PC-3 (cell line): ENCODE data around the gene PRKACB. TPM values are rescaled to one million over a fixed set of nuclear protein-coding genes. Genes with fewer than 3 reads are reported as not detected.
A peak's percentile ranks its signal among the peaks of the same experiment; 100 is the strongest.

Experiments used
- ATAC-seq: fragments of 200-7000 bp; cut with Tn5 transposase; 2 replicates; pipeline ENCODE4 v1.9.1; 2020; ENCODE audit warnings: mild to moderate bottlenecking, moderate library complexity
- BruUV-seq: library from RNA; stranded (reverse); fragments of 400-500 nt; replicated peaks from 2 replicates; lab custom pipeline; 2021; lab: Mats Ljungman, UMichigan
- CTCF ChIA-PET: fragments of 300-600 bp; sonication (Branson Sonifier 250); formaldehyde crosslinking; loops from one replicate; lab custom pipeline; 2022; ENCODE audit warnings: antibody characterized with exemption; lab: Charles Lee
- POLR2A ChIA-PET: fragments of 300-600 bp; sonication (Branson Sonifier 250); formaldehyde crosslinking; loops from one replicate; lab custom pipeline; 2022; ENCODE audit warnings: antibody characterized with exemption; ENCODE audit not compliant: unreplicated experiment; lab: Charles Lee
- DNase-seq: peaks from one replicate; pipeline ENCODE4 v3.0.0-alpha.2; 2015
- H2AFZ ChIP-seq: fragments of 300-600 bp; sonication (generic); 2 replicates; pipeline ENCODE4 v1.6.0; 2016; ENCODE audit warnings: antibody characterized with exemption, low read length
- H3F3A ChIP-seq: fragments of 300-600 bp; sonication (generic); one replicate; pipeline ENCODE4 v1.6.0; 2017; ENCODE audit warnings: antibody characterized with exemption, low read length, control low read depth, mild to moderate bottlenecking; ENCODE audit not compliant: unreplicated experiment
- H3K27ac ChIP-seq: fragments of 300-600 bp; sonication (generic); 2 replicates; pipeline ENCODE4 v1.5.1; 2016; ENCODE audit warnings: mild to moderate bottlenecking, low read length
- H3K27me3 ChIP-seq: fragments of 300-600 bp; sonication (generic); 2 replicates; pipeline ENCODE4 v1.6.1; 2016; ENCODE audit warnings: low read length, mixed read lengths
- H3K36me3 ChIP-seq: fragments of 300-600 bp; sonication (generic); 2 replicates; pipeline ENCODE4 v1.6.1; 2016; ENCODE audit warnings: low read depth, mixed run types, low read length, mixed read lengths
- H3K4me1 ChIP-seq: fragments of 300-600 bp; sonication (generic); 2 replicates; pipeline ENCODE4 v1.5.1; 2016; ENCODE audit warnings: low read length; ENCODE audit not compliant: insufficient read depth
- H3K4me2 ChIP-seq: fragments of 300-600 bp; sonication (generic); 2 replicates; pipeline ENCODE4 v1.6.0; 2016; ENCODE audit warnings: low read length
- H3K4me3 ChIP-seq: fragments of 300-600 bp; sonication (generic); 2 replicates; pipeline ENCODE4 v1.5.1; 2016; ENCODE audit warnings: mild to moderate bottlenecking, low read length, mixed read lengths
- H3K79me2 ChIP-seq: fragments of 300-600 bp; sonication (generic); 2 replicates; pipeline ENCODE4 v1.6.1; 2017; ENCODE audit warnings: low read length, mixed read lengths
- H3K9ac ChIP-seq: fragments of 300-600 bp; sonication (generic); 2 replicates; pipeline ENCODE4 v1.6.0; 2016; ENCODE audit warnings: mild to moderate bottlenecking, low read length
- H3K9me2 ChIP-seq: fragments of 300-600 bp; sonication (generic); replicated peaks from 2 replicates; pipeline ENCODE4 v1.6.1; 2016; ENCODE audit warnings: mixed run types, low read length, mixed read lengths
- H3K9me3 ChIP-seq: fragments of 300-600 bp; sonication (generic); 2 replicates; pipeline ENCODE4 v1.6.1; 2016; ENCODE audit warnings: low read length, mixed read lengths
- H4K20me1 ChIP-seq: fragments of 300-600 bp; sonication (generic); 2 replicates; pipeline ENCODE4 v1.6.1; 2016; ENCODE audit warnings: low read length, mixed read lengths
- EZH2 ChIP-seq: fragments of 300-600 bp; sonication (generic); IDR thresholded peaks from one replicate; pipeline ENCODE4 v1.6.1; 2017; ENCODE audit warnings: antibody characterized with exemption, mild to moderate bottlenecking, low read length; ENCODE audit not compliant: unreplicated experiment
- EZH2phosphoT487 ChIP-seq: fragments of 300-600 bp; sonication (generic); IDR thresholded peaks from 2 replicates; pipeline ENCODE4 v1.6.1; 2018; ENCODE audit warnings: mild to moderate bottlenecking, antibody characterized with exemption, low read length, borderline replicate concordance
- intact Hi-C: fragments of 100-400 bp; cut with micrococcal nuclease; formaldehyde crosslinking; loops from 2 replicates; pipeline ENCODE4 v1.9.0; 2023
- total RNA-seq: library from RNA; depleted of rRNA; stranded (reverse); fragments of >200 nt; gene quantifications from 2 replicates; pipeline ENCODE4 v1.2.3, GENCODE V29; 2014
- TF ChIP-seq, protein P1 (sequence below): fragments of 300-600 bp; sonication (generic); conservative IDR thresholded peaks from 2 replicates; pipeline ENCODE4 v1.5.1; 2017; ENCODE audit warnings: antibody characterized with exemption, low read depth, mild to moderate bottlenecking, low read length

The PRKACB gene
- total RNA-seq, 1 experiment from 2014 or later = 7.8 TPM

DNA sequence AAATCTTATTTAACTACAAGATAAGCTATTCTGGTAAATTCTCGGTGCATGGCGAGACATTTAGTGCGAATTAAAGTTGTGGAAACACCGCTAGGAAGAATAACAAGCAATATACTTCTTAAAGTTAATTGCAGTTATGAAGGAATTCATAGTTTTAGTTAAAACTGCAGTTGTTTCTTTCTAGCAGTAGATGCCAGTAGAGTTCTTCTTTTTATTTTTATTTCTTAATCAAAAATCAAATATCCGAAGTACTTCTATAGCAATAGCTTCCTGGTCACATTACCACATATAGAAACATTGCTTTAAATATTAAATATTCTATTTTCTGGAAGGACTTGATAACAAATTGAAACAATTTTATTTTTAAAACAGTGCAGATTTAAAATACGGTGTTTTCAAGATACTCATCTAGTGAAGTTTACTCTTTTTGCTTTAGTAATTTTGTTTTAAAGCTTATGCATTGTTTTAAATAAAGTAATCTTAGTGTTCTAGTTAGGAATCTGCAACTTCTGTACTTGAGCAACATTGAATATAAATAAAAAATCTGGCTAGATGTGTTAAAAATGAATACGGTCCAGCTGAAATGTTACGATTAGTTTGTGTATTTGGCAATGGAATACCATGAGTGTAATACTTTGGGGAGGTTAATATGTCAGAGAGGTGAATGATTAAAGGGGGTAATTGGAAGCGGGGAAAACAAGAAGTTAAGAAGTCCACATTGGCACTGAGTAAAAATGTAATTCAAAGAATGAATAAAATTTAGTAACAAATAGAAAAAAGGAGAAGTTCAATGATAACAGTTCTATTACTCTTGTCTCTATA lies 2.7 kb upstream of the PRKACB start:
- no peaks in the 10 kb centered on the region for H3F3A ChIP-seq
- ATAC-seq = no peak
- ChIA-PET CTCF (interaction anchor here (0.6 to 1.2 kb wide), 3 partner anchors 240 to 292 kb away, joined by 3 to 4 read pairs (median 3); no protein-coding TSS in a partner anchor), POLR2A (no interaction called here)
- H3K36me3 ChIP-seq = no peaks in the 10 kb centered on the region
- no peaks in the 10 kb centered on the region for H3K79me2 ChIP-seq
- peak; percentile 60 for DNase-seq
- H4K20me1 ChIP-seq = no peaks in the 10 kb centered on the region
- no peak overlapping the region for H3K4me3 ChIP-seq
- H3K9me3 ChIP-seq = no peaks in the 10 kb centered on the region
- peak overlapping the region; percentile 16; the same call in 1 of the 2 replicates for H3K9ac ChIP-seq
- no peak overlapping the region for H3K4me2 ChIP-seq
- H3K27ac ChIP-seq = peak overlapping the region; percentile 5; the same call in 1 of the 2 replicates
- intact Hi-C loops = loop anchor here (1.0 to 5.0 kb wide), 10 partner anchors 46 to 796 kb away; no protein-coding TSS in a partner anchor
- TF ChIP-seq, protein P1, sequence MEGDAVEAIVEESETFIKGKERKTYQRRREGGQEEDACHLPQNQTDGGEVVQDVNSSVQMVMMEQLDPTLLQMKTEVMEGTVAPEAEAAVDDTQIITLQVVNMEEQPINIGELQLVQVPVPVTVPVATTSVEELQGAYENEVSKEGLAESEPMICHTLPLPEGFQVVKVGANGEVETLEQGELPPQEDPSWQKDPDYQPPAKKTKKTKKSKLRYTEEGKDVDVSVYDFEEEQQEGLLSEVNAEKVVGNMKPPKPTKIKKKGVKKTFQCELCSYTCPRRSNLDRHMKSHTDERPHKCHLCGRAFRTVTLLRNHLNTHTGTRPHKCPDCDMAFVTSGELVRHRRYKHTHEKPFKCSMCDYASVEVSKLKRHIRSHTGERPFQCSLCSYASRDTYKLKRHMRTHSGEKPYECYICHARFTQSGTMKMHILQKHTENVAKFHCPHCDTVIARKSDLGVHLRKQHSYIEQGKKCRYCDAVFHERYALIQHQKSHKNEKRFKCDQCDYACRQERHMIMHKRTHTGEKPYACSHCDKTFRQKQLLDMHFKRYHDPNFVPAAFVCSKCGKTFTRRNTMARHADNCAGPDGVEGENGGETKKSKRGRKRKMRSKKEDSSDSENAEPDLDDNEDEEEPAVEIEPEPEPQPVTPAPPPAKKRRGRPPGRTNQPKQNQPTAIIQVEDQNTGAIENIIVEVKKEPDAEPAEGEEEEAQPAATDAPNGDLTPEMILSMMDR = peak; percentile 79
- no peak for TF ChIP-seq EZH2
- TF ChIP-seq EZH2phosphoT487 = no peak
- no peaks in the 10 kb centered on the region for H3K27me3 ChIP-seq
- no TSS peak for BruUV-seq
- no peaks in the 10 kb centered on the region for H3K9me2 ChIP-seq
- no peak overlapping the region for H2AFZ ChIP-seq
- H3K4me1 ChIP-seq = peaks cover 30% of the 10 kb centered on the region

DNA sequence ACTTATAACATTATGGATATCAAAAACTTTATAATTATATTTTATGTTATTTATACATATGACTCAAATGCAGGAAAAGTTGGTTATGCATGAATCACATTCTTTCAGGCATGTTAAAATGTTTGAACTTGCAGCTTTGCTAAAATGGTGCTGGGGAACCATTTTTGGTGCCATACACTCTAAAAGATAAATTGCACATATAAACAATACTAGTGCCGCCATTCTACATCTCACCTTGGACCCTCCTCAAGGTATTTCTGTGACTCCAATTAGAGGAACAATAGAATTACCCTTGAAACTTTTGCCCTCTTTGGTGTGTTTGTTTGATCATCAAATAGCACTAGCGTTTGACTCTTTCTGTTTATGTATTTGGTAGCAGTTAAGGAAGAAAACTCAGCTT lies 997 bp downstream of the PRKACB start:
- Histone ChIP-seq H3K9ac (peak overlapping the region; percentile 2; the same call in 1 of the 2 replicates), H3K27me3 (no peaks in the 10 kb centered on the region), H3K4me3 (no peak overlapping the region), H3K4me1 (peaks cover 39% of the 10 kb centered on the region), H2AFZ (0 out of 2 replicates have a peak overlapping the region, but pooled peaks have one; percentile 36), H3K4me2 (peak overlapping the region; percentile 63), H3K9me3 (no peaks in the 10 kb centered on the region), H3K27ac (peak overlapping the region; percentile 77), H3K9me2 (no peaks in the 10 kb centered on the region), H3K36me3 (no peaks in the 10 kb centered on the region), H4K20me1 (no peaks in the 10 kb centered on the region), H3K79me2 (no peaks in the 10 kb centered on the region), H3F3A (no peaks in the 10 kb centered on the region)
- CTCF ChIA-PET = interaction anchor here (0.6 to 1.0 kb wide), 3 partner anchors 41 to 288 kb away, joined by 3 to 4 read pairs (median 3); no protein-coding TSS in a partner anchor
- BruUV-seq = no TSS peak
- no peak for ATAC-seq
- intact Hi-C loops = loop anchor here (2.0 kb wide), 1 partner anchor 154 kb away; no protein-coding TSS in a partner anchor
- POLR2A ChIA-PET = no interaction called here
- peak; percentile 49 for DNase-seq
- TF ChIP-seq EZH2phosphoT487 = no peak
- TF ChIP-seq, protein P1 = no peak
- no peak for TF ChIP-seq EZH2
